ENCODE data around the gene TIGAR.

TIGAR gene

GRCh38 chr12:4287325-4288211 is 33.4 kb upstream of the TIGAR start:
- H3K27me3 ChIP-seq (ENCODE audit: low read depth), result no peaks in the 10 kb centered on the region
- no peaks in the 10 kb centered on the region for H3K9me3 ChIP-seq
- no peaks in the 10 kb centered on the region for H3K36me3 ChIP-seq (replicated peaks)
- DNase-seq (ENCODE audit: low spot score in 2 of 2), result no peak
- H3K4me1 ChIP-seq, result no peaks in the 10 kb centered on the region
- in situ Hi-C loops (cut with MboI; ENCODE audit: low sequenced_read_pairs), result no loop called here
- H3K4me3 ChIP-seq, result no peak overlapping the region

GRCh38 chr12:4288296-4289131 is 32.5 kb upstream of the TIGAR start:
- no peaks in the 10 kb centered on the region for H3K27me3 ChIP-seq (ENCODE audit: low read depth)
- no peaks in the 10 kb centered on the region for H3K4me1 ChIP-seq
- H3K4me3 ChIP-seq, result no peak overlapping the region
- H3K9me3 ChIP-seq, result no peaks in the 10 kb centered on the region
- in situ Hi-C loops (cut with MboI; ENCODE audit: low sequenced_read_pairs), result no loop called here
- no peak for DNase-seq (ENCODE audit: low spot score in 2 of 2)
- H3K36me3 ChIP-seq (replicated peaks), result no peaks in the 10 kb centered on the region

GRCh38 chr12:4289231-4289878 is 31.7 kb upstream of the TIGAR start:
- Histone ChIP-seq H3K27me3 (ENCODE audit: low read depth) (no peaks in the 10 kb centered on the region), H3K4me1 (no peaks in the 10 kb centered on the region), H3K36me3 (replicated peaks) (no peaks in the 10 kb centered on the region), H3K9me3 (no peaks in the 10 kb centered on the region), H3K4me3 (no peak overlapping the region)
- in situ Hi-C loops (cut with MboI; ENCODE audit: low sequenced_read_pairs), result no loop called here
- DNase-seq (ENCODE audit: low spot score in 2 of 2), result no peak

GRCh38 chr12:4289998-4290790 is 30.8 kb upstream of the TIGAR start:
- Histone ChIP-seq H3K9me3 (no peaks in the 10 kb centered on the region), H3K4me3 (no peak overlapping the region), H3K36me3 (replicated peaks) (no peaks in the 10 kb centered on the region), H3K27me3 (ENCODE audit: low read depth) (no peaks in the 10 kb centered on the region), H3K4me1 (no peaks in the 10 kb centered on the region)
- no peak for DNase-seq (ENCODE audit: low spot score in 2 of 2)
- in situ Hi-C loops (cut with MboI; ENCODE audit: low sequenced_read_pairs), result no loop called here

- DNase-seq (ENCODE audit: low spot score in 2 of 2), result no peak
- no peaks in the 10 kb centered on the region for H3K36me3 ChIP-seq (replicated peaks)
- H3K27me3 ChIP-seq (ENCODE audit: low read depth), result no peaks in the 10 kb centered on the region
- H3K4me3 ChIP-seq, result no peak overlapping the region
- no peaks in the 10 kb centered on the region for H3K4me1 ChIP-seq
- in situ Hi-C loops (cut with MboI; ENCODE audit: low sequenced_read_pairs), result no loop called here
- H3K9me3 ChIP-seq, result no peaks in the 10 kb centered on the region
These were observed 28.5 kb upstream of the TIGAR start for GRCh38 chr12:4292341-4293073.

- no peaks in the 10 kb centered on the region for H3K9me3 ChIP-seq
- no peak overlapping the region for H3K4me3 ChIP-seq
- in situ Hi-C loops (cut with MboI; ENCODE audit: low sequenced_read_pairs), result no loop called here
- no peaks in the 10 kb centered on the region for H3K36me3 ChIP-seq (replicated peaks)
- H3K27me3 ChIP-seq (ENCODE audit: low read depth), result no peaks in the 10 kb centered on the region
- DNase-seq (ENCODE audit: low spot score in 2 of 2), result no peak
- no peaks in the 10 kb centered on the region for H3K4me1 ChIP-seq
These were observed 27.6 kb upstream of the TIGAR start for GRCh38 chr12:4293299-4293965.

GRCh38 chr12:4293966-4294505 is 27.0 kb upstream of the TIGAR start:
- in situ Hi-C loops (cut with MboI; ENCODE audit: low sequenced_read_pairs), result no loop called here
- Histone ChIP-seq H3K27me3 (ENCODE audit: low read depth) (no peaks in the 10 kb centered on the region), H3K9me3 (no peaks in the 10 kb centered on the region), H3K4me3 (no peak overlapping the region), H3K4me1 (no peaks in the 10 kb centered on the region), H3K36me3 (replicated peaks) (no peaks in the 10 kb centered on the region)
- DNase-seq (ENCODE audit: low spot score in 2 of 2), result no peak

GRCh38 chr12:4296751-4297150 is 24.3 kb upstream of the TIGAR start:
- no peaks in the 10 kb centered on the region for H3K9me3 ChIP-seq
- no peaks in the 10 kb centered on the region for H3K27me3 ChIP-seq (ENCODE audit: low read depth)
- DNase-seq (ENCODE audit: low spot score in 2 of 2), result no peak
- H3K4me1 ChIP-seq, result no peaks in the 10 kb centered on the region
- no peaks in the 10 kb centered on the region for H3K36me3 ChIP-seq (replicated peaks)
- in situ Hi-C loops (cut with MboI; ENCODE audit: low sequenced_read_pairs), result no loop called here
- no peak overlapping the region for H3K4me3 ChIP-seq

- H3K4me1 ChIP-seq, result no peaks in the 10 kb centered on the region
- H3K9me3 ChIP-seq, result no peaks in the 10 kb centered on the region
- in situ Hi-C loops (cut with MboI; ENCODE audit: low sequenced_read_pairs), result no loop called here
- no peaks in the 10 kb centered on the region for H3K36me3 ChIP-seq (replicated peaks)
- no peaks in the 10 kb centered on the region for H3K27me3 ChIP-seq (ENCODE audit: low read depth)
- DNase-seq (ENCODE audit: low spot score in 2 of 2), result no peak
- H3K4me3 ChIP-seq, result no peak overlapping the region
These were observed 23.4 kb upstream of the TIGAR start for GRCh38 chr12:4297617-4298016.

- Histone ChIP-seq H3K36me3 (replicated peaks) (no peaks in the 10 kb centered on the region; the same call in 1 of the 2 replicates), H3K27me3 (ENCODE audit: low read depth) (no peaks in the 10 kb centered on the region), H3K4me1 (no peaks in the 10 kb centered on the region), H3K9me3 (no peaks in the 10 kb centered on the region), H3K4me3 (no peak overlapping the region)
- no peak for DNase-seq (ENCODE audit: low spot score in 2 of 2)
- in situ Hi-C loops (cut with MboI; ENCODE audit: low sequenced_read_pairs), result loop anchor here (10.0 kb wide), 1 partner anchor 234 kb away; the partner anchor contains the start of gene RAD51AP1
These were observed 20.1 kb upstream of the TIGAR start for GRCh38 chr12:4300883-4301282.

- Histone ChIP-seq H3K27me3 (ENCODE audit: low read depth) (no peaks in the 10 kb centered on the region), H3K36me3 (replicated peaks) (no peaks in the 10 kb centered on the region; the same call in 1 of the 2 replicates), H3K4me1 (no peaks in the 10 kb centered on the region), H3K4me3 (no peak overlapping the region), H3K9me3 (no peaks in the 10 kb centered on the region)
- in situ Hi-C loops (cut with MboI; ENCODE audit: low sequenced_read_pairs), result loop anchor here (10.0 kb wide), 1 partner anchor 233 kb away; the partner anchor contains the start of gene RAD51AP1
- no peak for DNase-seq (ENCODE audit: low spot score in 2 of 2)
These were observed 19.0 kb upstream of the TIGAR start for GRCh38 chr12:4301932-4302501.

GRCh38 chr12:4302881-4303280 is 18.1 kb upstream of the TIGAR start:
- in situ Hi-C loops (cut with MboI; ENCODE audit: low sequenced_read_pairs), result loop anchor here (10.0 kb wide), 1 partner anchor 232 kb away; the partner anchor contains the start of gene RAD51AP1
- no peaks in the 10 kb centered on the region for H3K27me3 ChIP-seq (ENCODE audit: low read depth)

More at GRCh38 chr12:4302881-4303280, 18.1 kb upstream of the TIGAR start:
- Histone ChIP-seq H3K4me1 (peaks cover 6% of the 10 kb centered on the region), H3K36me3 (replicated peaks) (no peaks in the 10 kb centered on the region; the same call in 1 of the 2 replicates), H3K4me3 (no peak overlapping the region), H3K9me3 (no peaks in the 10 kb centered on the region)
- no peak for DNase-seq (ENCODE audit: low spot score in 2 of 2)
